GM18873 (cell line): Measurements from ENCODE around the gene RBBP4.
"Not testable (repeated sequence)": the region's sequence is repeated elsewhere in the genome, so short reads cannot be mapped to it uniquely, and the experiment has no call there.

ENCODE experiments used
- ATAC-seq: cut with Tn5 transposase; IDR thresholded peaks from one replicate; pipeline ENCODE4 v1.9.1; 2021; ENCODE audit warnings: mild to moderate bottlenecking, moderate library complexity, moderate number of reproducible peaks; ENCODE audit not compliant: unreplicated experiment, low FRiP score

RBBP4 gene

DNA sequence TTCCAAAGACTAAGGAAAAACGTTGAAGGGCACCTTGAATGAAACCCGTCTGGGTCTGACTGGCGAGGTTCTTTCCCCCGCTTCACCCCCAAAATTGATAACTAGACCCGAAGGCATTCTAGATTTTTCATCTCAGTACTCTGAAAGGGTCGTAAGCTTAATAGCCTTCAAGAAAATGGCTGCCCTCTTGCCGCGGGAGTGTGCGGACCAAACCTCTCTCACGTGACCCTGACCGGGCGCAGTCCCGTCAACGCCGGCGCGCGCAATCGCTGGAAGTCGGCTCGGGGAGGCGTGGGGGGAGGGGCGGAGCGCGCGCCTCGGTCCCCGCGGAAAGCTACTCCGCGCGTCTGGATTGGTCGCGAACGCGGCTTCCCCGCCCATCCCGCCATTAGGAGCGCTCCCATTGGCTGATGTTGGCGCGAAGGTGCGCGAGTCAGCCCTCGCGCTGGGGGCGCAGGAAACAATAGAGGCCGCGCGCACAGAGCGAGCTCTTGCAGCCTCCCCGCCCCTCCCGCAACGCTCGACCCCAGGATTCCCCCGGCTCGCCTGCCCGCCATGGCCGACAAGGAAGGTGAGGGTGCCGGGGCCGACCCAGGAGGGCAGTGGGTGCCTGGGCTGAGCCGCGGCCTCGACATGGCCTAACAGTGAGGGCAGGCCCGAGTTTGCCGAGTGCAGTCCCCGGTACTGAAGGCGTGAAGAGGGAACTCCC lies at the start of gene RBBP4:
RBBP4 (plus strand) TSS at position 457 of the 709 bp plus-strand sequence; CDS start at position 556, 99 bp downstream.
- peak; percentile 74 for ATAC-seq

GRCh38 chr1:32605711-32606424 lies 45.1 kb upstream of the RBBP4 start:
- no peak for ATAC-seq

- ATAC-seq: no peak
These were observed 44.2 kb upstream of the RBBP4 start for GRCh38 chr1:32606565-32607371.

DNA sequence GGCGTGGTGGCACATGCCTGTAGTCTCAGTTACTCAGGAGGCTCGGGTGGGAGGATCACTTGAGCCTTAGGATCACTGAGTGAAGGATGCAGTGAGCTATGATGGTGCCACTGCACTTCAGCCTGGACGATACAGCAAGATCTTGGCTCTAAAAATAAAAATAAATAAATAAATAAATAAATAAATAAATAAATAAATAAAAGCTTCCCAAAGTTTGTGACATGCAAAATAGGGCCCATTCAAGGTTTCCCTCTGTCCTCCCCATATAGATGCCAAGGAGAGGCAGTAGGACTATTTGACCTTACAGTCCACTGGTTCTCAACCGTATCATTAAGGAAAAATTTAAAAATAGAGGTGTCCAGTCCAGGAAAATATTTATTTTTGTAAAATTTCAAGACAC lies 41.8 kb upstream of the RBBP4 start:
- no peak for ATAC-seq

DNA sequence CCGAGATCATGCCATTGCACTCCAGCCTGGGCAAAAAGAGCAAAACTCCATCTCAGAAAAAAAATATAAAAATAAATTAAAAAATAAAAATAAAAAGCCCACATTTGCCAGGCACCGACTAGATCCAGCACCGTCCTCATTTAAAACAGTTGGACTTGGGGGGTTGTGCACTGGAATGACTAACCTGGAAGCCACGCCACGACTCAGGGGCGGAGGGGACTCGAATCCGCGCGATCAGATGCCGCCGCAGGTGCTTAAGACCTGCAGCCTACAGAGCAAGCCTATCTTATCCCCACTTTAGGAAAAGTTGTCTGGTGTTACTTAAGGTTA lies 39.2 kb upstream of the RBBP4 start:
- ATAC-seq: no peak

GRCh38 chr1:32612189-32612881 lies 38.7 kb upstream of the RBBP4 start:
- no peak for ATAC-seq

- ATAC-seq: no peak
These were observed 37.5 kb upstream of the RBBP4 start for GRCh38 chr1:32613472-32613871.

DNA sequence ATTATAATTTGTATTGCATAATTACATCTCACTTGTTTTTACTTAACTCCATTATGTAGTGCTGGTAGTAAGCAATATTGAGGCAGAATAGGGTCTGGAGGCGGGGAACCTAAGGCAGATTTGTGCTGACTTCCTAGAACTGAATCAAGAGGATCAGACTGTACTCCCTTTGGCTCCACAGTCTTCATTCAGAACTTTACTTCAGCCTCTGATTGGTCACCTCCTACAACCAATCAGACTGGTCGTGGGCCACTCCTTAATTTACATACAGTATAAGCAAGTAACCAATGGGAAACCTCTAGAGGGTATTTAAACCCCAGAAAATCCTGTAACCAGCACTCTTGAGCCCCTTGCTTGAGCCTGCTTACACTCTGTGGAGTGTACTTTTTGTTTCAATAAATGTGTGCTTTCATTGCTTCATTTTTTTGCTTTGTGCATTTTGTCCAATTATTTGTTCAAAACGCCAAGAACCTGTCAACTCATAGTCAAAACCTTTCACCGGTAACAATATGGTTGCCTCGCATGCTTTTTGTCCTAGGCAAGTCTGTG lies 32.3 kb upstream of the RBBP4 start:
- no peak for ATAC-seq

GRCh38 chr1:32619701-32620485 lies 31.1 kb upstream of the RBBP4 start:
- peak; percentile 79 for ATAC-seq

DNA sequence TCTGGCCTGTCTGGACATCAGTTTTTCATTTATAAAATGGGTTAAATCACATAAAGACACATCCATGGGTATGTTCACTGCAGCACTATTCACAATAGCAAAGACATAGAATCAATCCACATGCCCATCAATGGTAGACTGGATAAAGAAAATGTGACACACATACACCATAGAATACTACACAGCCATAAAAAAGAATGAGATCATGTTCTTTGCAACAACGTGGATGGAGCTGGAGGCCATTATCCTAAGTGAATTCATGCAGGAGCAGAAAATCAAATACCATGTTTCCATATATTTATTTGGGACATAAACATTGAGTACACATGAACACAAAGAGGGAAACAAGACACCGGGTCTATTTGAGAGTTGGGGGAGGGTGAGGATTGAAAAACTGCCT lies 28.8 kb upstream of the RBBP4 start:
- ATAC-seq: no peak

GRCh38 chr1:32622806-32623681 lies 28.0 kb upstream of the RBBP4 start:
- no peak for ATAC-seq

DNA sequence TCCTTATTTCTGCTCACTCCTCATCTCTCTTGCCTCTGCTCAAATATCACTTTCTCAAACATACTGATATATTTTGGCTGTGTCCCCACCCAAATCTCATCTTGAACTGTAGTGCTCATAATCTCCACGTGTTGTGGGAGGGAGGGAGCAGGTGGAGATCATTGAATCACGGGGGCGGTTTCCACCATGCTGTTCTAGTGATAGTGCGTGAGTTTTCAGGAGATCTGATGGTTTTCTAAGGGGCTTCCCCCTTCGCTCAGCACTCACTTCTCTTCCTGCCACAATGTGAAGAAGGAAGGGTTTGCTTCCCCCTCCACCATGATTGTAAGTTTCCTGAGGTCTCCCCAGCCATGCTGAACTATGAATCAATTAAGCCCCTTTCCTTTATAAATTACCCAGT lies 27.2 kb upstream of the RBBP4 start:
- ATAC-seq: no peak

DNA sequence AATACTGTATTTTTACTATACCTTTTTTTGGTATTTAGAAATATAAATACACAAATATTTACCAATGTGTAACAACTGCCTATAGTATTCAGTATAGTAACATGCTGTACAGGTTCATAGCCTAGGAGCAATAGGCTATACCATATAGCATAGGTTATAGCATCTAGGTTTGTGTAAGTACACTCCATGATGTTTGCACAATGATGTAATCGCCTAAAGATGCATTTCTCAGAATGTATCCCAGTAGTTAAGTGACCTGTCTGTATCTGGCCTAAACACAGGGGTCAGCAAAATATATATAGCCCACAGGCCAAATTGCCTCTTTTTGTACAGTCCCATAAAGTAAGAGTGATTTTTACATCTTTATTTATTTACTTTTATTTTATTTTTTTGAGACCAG lies 24.8 kb upstream of the RBBP4 start:
- ATAC-seq: no peak

- no peak for ATAC-seq
These were observed 23.3 kb upstream of the RBBP4 start for GRCh38 chr1:32627596-32628162.

- not testable (repeated sequence) for ATAC-seq
These were observed 20.8 kb upstream of the RBBP4 start for GRCh38 chr1:32630173-32630572.

GRCh38 chr1:32632829-32633228 lies 18.2 kb upstream of the RBBP4 start:
- ATAC-seq: no peak

DNA sequence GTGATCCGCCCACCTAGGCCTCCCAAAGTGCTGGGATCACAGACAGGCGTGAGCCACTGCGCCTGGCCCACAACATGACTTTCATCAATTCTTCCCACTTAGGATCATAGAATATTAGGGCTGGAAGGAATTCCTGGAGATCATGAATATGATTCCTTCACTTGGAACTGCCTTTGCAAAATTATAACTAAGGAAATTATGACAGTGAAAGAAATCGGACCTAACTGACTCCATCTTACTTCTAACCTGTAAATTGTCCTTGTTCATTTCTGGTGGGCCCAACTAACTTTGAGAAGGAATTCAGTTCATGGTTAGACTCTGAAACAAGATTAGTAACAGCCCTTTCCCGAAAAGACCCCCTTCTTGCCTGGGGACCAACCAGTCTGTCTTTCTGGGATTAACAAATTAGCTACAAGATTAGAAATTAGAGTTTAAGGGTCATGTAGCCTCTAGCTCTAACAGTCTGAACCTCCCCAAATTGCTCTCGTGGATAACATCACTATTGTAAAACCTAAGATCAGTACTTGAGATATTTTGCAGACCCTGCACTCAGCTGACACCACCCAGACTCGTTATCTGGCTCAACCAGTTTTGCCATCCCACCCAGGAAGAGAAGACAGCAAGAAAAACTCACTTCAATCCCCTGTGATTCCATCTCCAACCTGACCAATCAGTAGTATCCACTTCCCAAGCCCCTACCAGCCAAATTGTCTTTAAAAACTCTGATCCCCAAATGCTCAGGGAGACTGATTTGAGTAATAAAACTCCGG lies 15.3 kb upstream of the RBBP4 start:
- no peak for ATAC-seq
